Uterus (tissue), 2 donors: Measurements from ENCODE around the gene PHOSPHO1.
A peak's percentile ranks its signal among the peaks of the same experiment; 100 is the strongest.

Experiments
- POLR2A ChIP-seq, 2 donors: fragments of 450-650 bp; IDR thresholded peaks; one replicate each; pipeline ENCODE4 v1.6.1; 2016; ENCODE audit warnings: antibody characterized with exemption in 2 of 2, mild to moderate bottlenecking in 1 of 2, moderate library complexity in 1 of 2
- TF ChIP-seq, protein P1 (sequence below), 4 experiments: fragments of 200-600 bp in 2 of 4; fragments of 450-650 bp in 2 of 4; sonication (generic) in 2 of 4; IDR thresholded peaks; one replicate each; pipeline ENCODE4 v1.5.1; 2016 to 2019; ENCODE audit warnings: antibody characterized with exemption in 4 of 4, mild to moderate bottlenecking in 2 of 4, moderate library complexity in 1 of 4

DNA sequence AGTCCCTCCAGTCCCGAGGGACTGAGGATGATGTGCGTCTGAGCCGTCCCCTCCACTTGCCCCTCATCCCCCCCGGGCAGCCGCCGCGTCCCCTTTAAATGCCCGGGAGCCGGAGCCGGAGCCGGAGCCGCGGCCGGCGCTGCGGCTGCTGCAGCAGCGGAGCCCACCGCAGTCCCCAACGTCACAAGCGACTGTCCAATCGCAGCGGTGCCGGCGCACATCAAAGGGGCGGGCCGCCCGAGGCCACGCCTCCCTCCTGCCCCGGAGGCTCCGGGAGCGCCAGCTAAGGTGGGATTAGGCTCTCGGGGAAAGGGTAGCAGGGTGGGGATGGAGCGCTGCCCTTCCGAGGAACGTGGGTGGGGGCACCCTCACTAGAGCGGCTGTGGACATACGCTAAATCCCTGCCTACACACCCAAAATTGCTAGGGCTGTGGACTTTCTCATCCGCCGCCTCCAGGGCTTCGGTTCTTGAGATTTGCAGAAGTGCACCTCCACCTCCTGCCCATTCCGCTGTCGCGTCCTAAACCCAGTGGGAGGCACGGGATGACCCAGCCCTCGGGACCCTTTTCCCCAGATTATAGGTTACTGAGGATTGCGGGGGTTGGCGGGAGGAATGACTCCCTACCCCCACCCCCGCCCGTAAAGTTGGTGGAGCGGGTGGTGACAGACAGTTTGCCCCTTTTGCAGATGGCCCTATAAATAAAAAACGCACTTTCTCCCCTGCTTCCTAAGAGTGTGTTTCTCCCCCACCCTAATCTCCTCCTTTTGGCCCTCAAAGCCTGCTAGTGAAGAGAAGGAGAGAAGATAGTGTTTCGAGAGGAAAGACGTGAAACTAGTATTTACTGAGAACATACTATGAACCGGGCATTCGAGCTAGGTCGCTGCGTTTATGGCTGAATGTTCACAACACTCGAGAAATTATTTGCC, at the start of gene PHOSPHO1:
- TF ChIP-seq, protein P1, sequence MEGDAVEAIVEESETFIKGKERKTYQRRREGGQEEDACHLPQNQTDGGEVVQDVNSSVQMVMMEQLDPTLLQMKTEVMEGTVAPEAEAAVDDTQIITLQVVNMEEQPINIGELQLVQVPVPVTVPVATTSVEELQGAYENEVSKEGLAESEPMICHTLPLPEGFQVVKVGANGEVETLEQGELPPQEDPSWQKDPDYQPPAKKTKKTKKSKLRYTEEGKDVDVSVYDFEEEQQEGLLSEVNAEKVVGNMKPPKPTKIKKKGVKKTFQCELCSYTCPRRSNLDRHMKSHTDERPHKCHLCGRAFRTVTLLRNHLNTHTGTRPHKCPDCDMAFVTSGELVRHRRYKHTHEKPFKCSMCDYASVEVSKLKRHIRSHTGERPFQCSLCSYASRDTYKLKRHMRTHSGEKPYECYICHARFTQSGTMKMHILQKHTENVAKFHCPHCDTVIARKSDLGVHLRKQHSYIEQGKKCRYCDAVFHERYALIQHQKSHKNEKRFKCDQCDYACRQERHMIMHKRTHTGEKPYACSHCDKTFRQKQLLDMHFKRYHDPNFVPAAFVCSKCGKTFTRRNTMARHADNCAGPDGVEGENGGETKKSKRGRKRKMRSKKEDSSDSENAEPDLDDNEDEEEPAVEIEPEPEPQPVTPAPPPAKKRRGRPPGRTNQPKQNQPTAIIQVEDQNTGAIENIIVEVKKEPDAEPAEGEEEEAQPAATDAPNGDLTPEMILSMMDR (IDR thresholded peaks at IDR 0.05) = no peak
- TF ChIP-seq POLR2A (IDR thresholded peaks at IDR 0.05) = peak in 1 of 2 donors; percentile 11
